CD4-positive, alpha-beta T cell (primary cell): ENCODE data around the gene CERS6. TPM values are rescaled to one million over a fixed set of nuclear protein-coding genes. Genes with fewer than 3 reads are reported as not detected.

ENCODE experiments used
- ATAC-seq: fragments of 200-7000 bp; cut with Tn5 transposase; one replicate; pipeline ENCODE4 v1.10.0; 2022; ENCODE audit warnings: mild to moderate bottlenecking; ENCODE audit not compliant: poor library complexity
- CTCF ChIA-PET: fragments of 350-600 bp; sonication (Branson Sonifier 250); formaldehyde crosslinking; loops from one replicate; lab custom pipeline; 2021; ENCODE audit warnings: antibody characterized with exemption, inconsistent platforms; lab: Charles Lee
- POLR2A ChIA-PET: fragments of 350-600 bp; sonication (Branson Sonifier 250); formaldehyde crosslinking; loops from one replicate; lab custom pipeline; 2021; ENCODE audit warnings: antibody characterized with exemption, inconsistent platforms; lab: Charles Lee
- DNase-seq, 14 experiments: peaks; one replicate each; pipeline ENCODE4 v3.0.0-alpha.2; 2013 to 2020; ENCODE audit warnings: mixed read lengths in 2 of 14
- H3K27ac ChIP-seq, 2 donors: one replicate each; pipeline versions ENCODE4 v1.5.1 to v1.7.0; 2013; ENCODE audit warnings: low read length in 2 of 2, low read depth in 1 of 2, mild to moderate bottlenecking in 1 of 2
- H3K27me3 ChIP-seq, 2 experiments: 1 replicate in 1 of 2; 2 replicates in 1 of 2; pipeline versions ENCODE4 v1.6.1 to v1.7.0; 2013; ENCODE audit warnings: low read length in 2 of 2, control low read depth in 1 of 2, mild to moderate bottlenecking in 1 of 2, moderate library complexity in 1 of 2; ENCODE audit not compliant: insufficient read depth in 2 of 2, control insufficient read depth in 1 of 2
- H3K36me3 ChIP-seq: one replicate; pipeline ENCODE4 v1.6.1; 2013; ENCODE audit warnings: low read length, control low read depth; ENCODE audit not compliant: insufficient read depth
- H3K4me1 ChIP-seq: one replicate; pipeline ENCODE4 v1.6.1; 2013; ENCODE audit warnings: low read length, control low read depth; ENCODE audit not compliant: insufficient read depth
- H3K4me3 ChIP-seq: one replicate; pipeline ENCODE4 v1.5.1; 2013; ENCODE audit warnings: mild to moderate bottlenecking, low read length, moderate library complexity
- H3K9me3 ChIP-seq, 2 experiments: 1 replicate in 1 of 2; 2 replicates in 1 of 2; pipeline versions ENCODE4 v1.6.1 to v1.7.0; 2013; ENCODE audit warnings: low read length in 2 of 2, mild to moderate bottlenecking in 2 of 2, control low read depth in 1 of 2, moderate library complexity in 1 of 2; ENCODE audit not compliant: control insufficient read depth in 1 of 2, insufficient read depth in 1 of 2
- H3K27ac Mint-ChIP-seq: one replicate; pipeline ENCODE4 v1.8.0; 2020; ENCODE audit warnings: mixed read lengths
- H3K27me3 Mint-ChIP-seq: one replicate; pipeline ENCODE4 v1.8.0; 2021; ENCODE audit warnings: mixed read lengths
- H3K36me3 Mint-ChIP-seq: one replicate; pipeline ENCODE4 v1.8.0; 2021; ENCODE audit warnings: low read depth, mixed read lengths
- H3K4me1 Mint-ChIP-seq: one replicate; pipeline ENCODE4 v1.8.0; 2021; ENCODE audit warnings: low read depth, mixed read lengths
- H3K4me3 Mint-ChIP-seq: one replicate; pipeline ENCODE4 v1.8.0; 2020; ENCODE audit warnings: mild to moderate bottlenecking, mixed read lengths
- H3K9me3 Mint-ChIP-seq: one replicate; pipeline ENCODE4 v1.8.0; 2020; ENCODE audit warnings: mixed read lengths
- CTCF ChIP-seq: fragments of 200-600 bp; IDR thresholded peaks from one replicate; pipeline ENCODE4 v1.8.0; 2022; ENCODE audit warnings: antibody characterized with exemption, mild to moderate bottlenecking
- intact Hi-C, 2 experiments: fragments of 100-400 bp; cut with DNase I in 1 of 2; cut with micrococcal nuclease in 1 of 2; formaldehyde crosslinking; loops; one replicate each; pipeline versions ENCODE4 v1.15.1 to v1.9.0; 2023 to 2025; cut with DNase I, micrococcal nuclease
- total RNA-seq, 174 experiments: library from RNA in 2 of 174; stranded (reverse) in 2 of 174; gene quantifications; one replicate each; pipeline ENCODE4 v1.2.3 and lab custom pipeline; 2021 to 2026

The CERS6 gene
- total RNA-seq, 2 experiments from 2014 or later: 16.9 to 17.9 TPM

- no peaks in the 10 kb centered on the region for H3K9me3 Mint-ChIP-seq
- H3K36me3 Mint-ChIP-seq: peaks cover 10% of the 10 kb centered on the region
- no peaks in the 10 kb centered on the region for H3K27me3 Mint-ChIP-seq
- CTCF ChIA-PET: no interaction called here
- no peaks in the 10 kb centered on the region for H3K9me3 ChIP-seq
- H3K4me3 ChIP-seq: no peak overlapping the region
- peaks cover 53% of the 10 kb centered on the region for H3K4me1 Mint-ChIP-seq
- intact Hi-C loops: no loop called here
- no peaks in the 10 kb centered on the region for H3K36me3 ChIP-seq
- H3K4me3 Mint-ChIP-seq: no peak overlapping the region
- no peak overlapping the region for H3K27ac ChIP-seq
- POLR2A ChIA-PET: no interaction called here
- no peak overlapping the region for H3K27ac Mint-ChIP-seq
- DNase-seq: no peak
- H3K4me1 ChIP-seq: peaks cover 3% of the 10 kb centered on the region
- no peak for TF ChIP-seq CTCF
- no peak for ATAC-seq
- H3K27me3 ChIP-seq: no peaks in the 10 kb centered on the region
These were observed 213.1 kb downstream of the CERS6 start for GRCh38 chr2:168669151-168669550.

- Histone ChIP-seq H3K4me1 (peaks cover 3% of the 10 kb centered on the region), H3K27me3 (no peaks in the 10 kb centered on the region), H3K36me3 (no peaks in the 10 kb centered on the region), H3K4me3 (no peak overlapping the region), H3K27ac (no peak overlapping the region), H3K9me3 (no peaks in the 10 kb centered on the region)
- ATAC-seq (no peak), DNase-seq (no peak)
- Mint-ChIP-seq H3K27me3 (no peaks in the 10 kb centered on the region), H3K27ac (no peak overlapping the region), H3K4me1 (peaks cover 40% of the 10 kb centered on the region), H3K9me3 (no peaks in the 10 kb centered on the region), H3K36me3 (peaks cover 15% of the 10 kb centered on the region), H3K4me3 (no peak overlapping the region)
- intact Hi-C loops: no loop called here
- ChIA-PET POLR2A (no interaction called here), CTCF (no interaction called here)
- TF ChIP-seq CTCF: no peak
These were observed 214.4 kb downstream of the CERS6 start for GRCh38 chr2:168670478-168670877.

- TF ChIP-seq CTCF: no peak
- POLR2A ChIA-PET: no interaction called here
- H3K36me3 ChIP-seq: no peaks in the 10 kb centered on the region
- CTCF ChIA-PET: no interaction called here
- no peak overlapping the region for H3K27ac Mint-ChIP-seq
- no peaks in the 10 kb centered on the region for H3K9me3 ChIP-seq
- H3K4me3 ChIP-seq: no peak overlapping the region
- no peak overlapping the region for H3K4me3 Mint-ChIP-seq
- H3K36me3 Mint-ChIP-seq: peaks cover 24% of the 10 kb centered on the region
- peaks cover 29% of the 10 kb centered on the region for H3K4me1 Mint-ChIP-seq
- H3K27me3 ChIP-seq: no peaks in the 10 kb centered on the region
- ATAC-seq: no peak
- peaks cover 3% of the 10 kb centered on the region for H3K4me1 ChIP-seq
- no peak overlapping the region for H3K27ac ChIP-seq
- H3K9me3 Mint-ChIP-seq: no peaks in the 10 kb centered on the region
- H3K27me3 Mint-ChIP-seq: no peaks in the 10 kb centered on the region
- DNase-seq: no peak
- intact Hi-C loops: no loop called here
These were observed 215.9 kb downstream of the CERS6 start for GRCh38 chr2:168671932-168672331.
